ENCODE data around the gene SLC44A5.

DNA sequence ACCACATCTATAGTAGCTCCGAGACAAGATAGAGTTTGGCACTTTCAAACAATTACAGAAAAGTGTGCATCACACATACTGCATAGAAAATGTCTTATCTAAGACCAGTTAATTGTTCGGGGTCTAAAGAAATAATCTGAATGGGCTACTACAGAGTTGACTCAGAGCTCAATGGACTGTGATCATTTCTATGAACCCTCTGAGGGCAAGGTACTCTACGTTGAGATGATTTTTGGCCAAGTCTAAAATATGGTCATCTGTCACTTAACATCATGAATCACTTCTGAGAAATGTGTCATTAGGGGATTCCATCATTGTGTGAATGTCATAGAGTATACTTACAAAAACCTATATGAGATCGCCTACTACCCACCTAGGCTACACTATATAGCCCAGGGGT is 123.5 kb downstream of the SLC44A5 start:
- TF ChIP-seq, protein P1, sequence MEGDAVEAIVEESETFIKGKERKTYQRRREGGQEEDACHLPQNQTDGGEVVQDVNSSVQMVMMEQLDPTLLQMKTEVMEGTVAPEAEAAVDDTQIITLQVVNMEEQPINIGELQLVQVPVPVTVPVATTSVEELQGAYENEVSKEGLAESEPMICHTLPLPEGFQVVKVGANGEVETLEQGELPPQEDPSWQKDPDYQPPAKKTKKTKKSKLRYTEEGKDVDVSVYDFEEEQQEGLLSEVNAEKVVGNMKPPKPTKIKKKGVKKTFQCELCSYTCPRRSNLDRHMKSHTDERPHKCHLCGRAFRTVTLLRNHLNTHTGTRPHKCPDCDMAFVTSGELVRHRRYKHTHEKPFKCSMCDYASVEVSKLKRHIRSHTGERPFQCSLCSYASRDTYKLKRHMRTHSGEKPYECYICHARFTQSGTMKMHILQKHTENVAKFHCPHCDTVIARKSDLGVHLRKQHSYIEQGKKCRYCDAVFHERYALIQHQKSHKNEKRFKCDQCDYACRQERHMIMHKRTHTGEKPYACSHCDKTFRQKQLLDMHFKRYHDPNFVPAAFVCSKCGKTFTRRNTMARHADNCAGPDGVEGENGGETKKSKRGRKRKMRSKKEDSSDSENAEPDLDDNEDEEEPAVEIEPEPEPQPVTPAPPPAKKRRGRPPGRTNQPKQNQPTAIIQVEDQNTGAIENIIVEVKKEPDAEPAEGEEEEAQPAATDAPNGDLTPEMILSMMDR (conservative IDR thresholded peaks at IDR 0.05; ENCODE audit: low read depth, low read length), result no peak
- TF ChIP-seq EZH2 (IDR thresholded peaks at IDR 0.05; ENCODE audit: borderline replicate concordance, low read depth, low read length, poor library complexity, severe bottlenecking), result no peak
